Measurements from ENCODE around the gene CCDC154.

The CCDC154 gene

GRCh38 chr16:1465567-1465915 is 21.2 kb upstream of the CCDC154 start:
- TF ChIP-seq GATA2 (IDR thresholded peaks at IDR 0.05; ENCODE audit: low read depth, low read length) (no peak), GATA3 (IDR thresholded peaks at IDR 0.05; ENCODE audit: low read depth, low read length) (no peak)

GRCh38 chr16:1464894-1465566 is 20.7 kb upstream of the CCDC154 start:
- TF ChIP-seq GATA3 (IDR thresholded peaks at IDR 0.05; ENCODE audit: low read depth, low read length) (no peak), GATA2 (IDR thresholded peaks at IDR 0.05; ENCODE audit: low read depth, low read length) (no peak)

GRCh38 chr16:1464196-1464893 is 20.0 kb upstream of the CCDC154 start:
- no peak for TF ChIP-seq GATA3 (IDR thresholded peaks at IDR 0.05; ENCODE audit: low read depth, low read length)
- no peak for TF ChIP-seq GATA2 (IDR thresholded peaks at IDR 0.05; ENCODE audit: low read depth, low read length)

- no peak for TF ChIP-seq GATA3 (IDR thresholded peaks at IDR 0.05; ENCODE audit: low read depth, low read length)
Measured at GRCh38 chr16:1461146-1461545, 16.8 kb upstream of the CCDC154 start.

- TF ChIP-seq GATA2 (IDR thresholded peaks at IDR 0.05; ENCODE audit: low read depth, low read length) (no peak), GATA3 (IDR thresholded peaks at IDR 0.05; ENCODE audit: low read depth, low read length) (no peak)
Measured at GRCh38 chr16:1460602-1461138, 16.3 kb upstream of the CCDC154 start.

- TF ChIP-seq GATA2 (IDR thresholded peaks at IDR 0.05; ENCODE audit: low read depth, low read length) (no peak), GATA3 (IDR thresholded peaks at IDR 0.05; ENCODE audit: low read depth, low read length) (no peak)
Measured at GRCh38 chr16:1459967-1460366, 15.6 kb upstream of the CCDC154 start.

GRCh38 chr16:1458977-1459341 is 14.6 kb upstream of the CCDC154 start:
- TF ChIP-seq GATA3 (IDR thresholded peaks at IDR 0.05; ENCODE audit: low read depth, low read length) (no peak), GATA2 (IDR thresholded peaks at IDR 0.05; ENCODE audit: low read depth, low read length) (no peak)

GRCh38 chr16:1458336-1458976 is 14.1 kb upstream of the CCDC154 start:
- no peak for TF ChIP-seq GATA3 (IDR thresholded peaks at IDR 0.05; ENCODE audit: low read depth, low read length)
- TF ChIP-seq GATA2 (IDR thresholded peaks at IDR 0.05; ENCODE audit: low read depth, low read length) = no peak

- no peak for TF ChIP-seq GATA3 (IDR thresholded peaks at IDR 0.05; ENCODE audit: low read depth, low read length)
- no peak for TF ChIP-seq GATA2 (IDR thresholded peaks at IDR 0.05; ENCODE audit: low read depth, low read length)
Measured at GRCh38 chr16:1457489-1458245, 13.3 kb upstream of the CCDC154 start.

- TF ChIP-seq GATA2 (IDR thresholded peaks at IDR 0.05; ENCODE audit: low read depth, low read length) (no peak), GATA3 (IDR thresholded peaks at IDR 0.05; ENCODE audit: low read depth, low read length) (no peak)
Measured at GRCh38 chr16:1456951-1457350, 12.6 kb upstream of the CCDC154 start.

- TF ChIP-seq GATA3 (IDR thresholded peaks at IDR 0.05; ENCODE audit: low read depth, low read length) (no peak), GATA2 (IDR thresholded peaks at IDR 0.05; ENCODE audit: low read depth, low read length) (no peak)
Measured at GRCh38 chr16:1455190-1456171, 11.1 kb upstream of the CCDC154 start.

- TF ChIP-seq GATA3 (IDR thresholded peaks at IDR 0.05; ENCODE audit: low read depth, low read length) (no peak), GATA2 (IDR thresholded peaks at IDR 0.05; ENCODE audit: low read depth, low read length) (no peak)
Measured at GRCh38 chr16:1454561-1454960, 10.2 kb upstream of the CCDC154 start.

GRCh38 chr16:1453316-1453715 is 9.0 kb upstream of the CCDC154 start:
- TF ChIP-seq GATA3 (IDR thresholded peaks at IDR 0.05; ENCODE audit: low read depth, low read length) (no peak), GATA2 (IDR thresholded peaks at IDR 0.05; ENCODE audit: low read depth, low read length) (no peak)

Data from SH-SY5Y (cell line).